Pericardium fibroblast (primary cell): ENCODE measurements around the gene PARD6B. TPM values are rescaled to one million over a fixed set of nuclear protein-coding genes. Genes with fewer than 3 reads are reported as not detected.

Source experiments
- total RNA-seq: library from RNA; depleted of rRNA; stranded (reverse); fragments of >200 nt; gene quantifications from 2 replicates; pipeline ENCODE4 v1.2.3, GENCODE V29; 2015

The PARD6B gene
- 0.43 and 0.82 TPM in 2 replicates for total RNA-seq

GRCh38 chr20:50731055-50731929 is at the start of gene PARD6B:
Gene PARD6B, plus strand, starts transcription at chr20:50731580. Its CDS starts 207 bp downstream, at chr20:50731787.

DNA sequence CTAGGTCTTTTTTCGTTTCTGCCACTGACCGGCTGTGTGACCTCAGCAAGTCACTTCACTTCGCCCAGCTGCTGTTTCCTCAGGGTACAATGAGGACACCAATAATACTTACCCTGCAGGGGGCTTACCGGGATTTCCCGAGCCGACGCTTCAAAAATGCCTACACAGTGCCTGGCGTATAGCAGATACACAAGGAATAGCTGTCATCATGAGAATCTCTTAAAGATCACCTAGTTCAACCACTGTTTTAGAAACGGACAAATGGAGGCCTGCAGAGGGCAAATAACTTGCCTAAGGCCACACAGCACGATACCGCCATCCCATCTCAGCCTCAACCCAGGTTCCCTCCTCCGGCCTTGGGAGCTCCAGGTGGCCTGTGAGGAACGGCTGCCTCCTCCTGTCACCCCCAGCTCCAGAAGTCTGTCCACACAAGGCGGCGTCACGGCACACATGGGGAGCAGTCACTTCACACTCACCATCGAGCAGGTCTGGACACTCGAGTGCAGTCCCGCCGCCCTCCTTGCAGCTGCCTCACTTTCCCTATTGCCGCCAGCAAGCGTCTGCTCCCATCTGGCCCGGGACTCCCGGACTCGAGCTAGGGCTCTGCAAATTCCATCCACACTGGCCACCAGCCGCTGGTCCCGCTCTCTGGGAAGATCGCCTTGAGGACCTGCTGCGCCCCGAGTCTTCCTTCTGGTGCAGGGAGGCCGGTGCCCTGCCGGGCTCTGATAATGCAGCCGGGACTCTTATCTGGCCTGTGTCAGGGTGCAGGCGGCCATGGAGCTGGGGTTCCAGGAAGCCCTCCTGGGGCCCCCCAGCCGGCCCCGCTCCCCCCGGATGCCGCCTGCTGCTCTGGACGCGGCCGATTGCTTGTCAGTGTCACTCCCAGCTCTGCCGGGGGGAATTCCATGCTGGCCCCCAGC is 40.5 kb upstream of the PARD6B start, which contains the start of gene RIPOR3:
RIPOR3 (minus strand) TSS at position 893 of the 923 bp plus-strand sequence; CDS start at position 479, 414 bp downstream.

DNA sequence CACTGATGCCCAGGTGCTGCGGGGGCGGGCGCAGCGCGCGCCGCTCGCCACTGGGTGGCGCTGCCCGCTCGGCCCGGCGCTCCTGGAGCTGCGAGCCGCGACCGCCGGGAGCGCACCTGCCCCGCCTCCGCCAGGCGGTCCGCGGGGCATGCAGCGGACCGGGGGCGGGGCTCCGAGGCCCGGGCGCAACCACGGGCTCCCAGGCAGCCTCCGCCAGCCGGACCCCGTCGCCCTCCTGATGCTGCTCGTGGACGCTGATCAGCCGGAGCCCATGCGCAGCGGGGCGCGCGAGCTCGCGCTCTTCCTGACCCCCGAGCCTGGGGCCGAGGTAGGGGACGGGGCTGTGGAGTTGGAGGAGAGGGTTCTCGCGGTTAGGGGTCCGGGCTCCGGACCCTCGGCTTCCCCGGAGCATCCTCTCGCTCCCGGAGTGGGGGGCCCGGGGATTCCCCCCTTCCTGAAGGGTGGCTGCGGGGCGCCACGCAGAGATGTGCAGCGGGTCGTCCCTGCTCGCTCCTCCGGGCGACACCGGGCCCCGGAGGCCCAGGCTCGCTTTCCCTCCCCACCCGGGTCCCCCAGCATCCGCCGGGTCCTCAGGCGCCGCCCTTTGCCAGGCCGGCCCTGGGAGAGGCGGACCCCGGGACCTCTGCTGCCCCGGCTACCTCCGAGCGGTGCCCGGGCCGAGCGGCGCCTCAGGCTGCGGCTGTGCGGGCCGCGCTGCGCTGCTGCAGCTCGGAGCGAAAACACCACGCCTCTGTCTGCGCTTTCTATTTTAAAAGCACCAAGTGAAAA is 63.7 kb downstream of the PARD6B start, which contains the start of gene BCAS4:
BCAS4 (plus strand) TSS at position 216 of the 789 bp plus-strand sequence; CDS start at position 239, 23 bp downstream.

Other genes with a start within 250 kb of the PARD6B start
- gene PTPN1, start 221.2 kb upstream of the PARD6B start, total RNA-seq = 21.0 and 28.0 TPM in 2 replicates
- 4.0 and 11.0 TPM in 2 replicates for gene RIPOR3, start 40.0 kb upstream of the PARD6B start, total RNA-seq
- 5.6 and 8.2 TPM in 2 replicates for gene BCAS4, start 63.5 kb downstream of the PARD6B start, total RNA-seq
- gene ADNP, start 199.9 kb downstream of the PARD6B start, total RNA-seq = 12.3 and 16.3 TPM in 2 replicates
- 46.0 and 62.8 TPM in 2 replicates for gene DPM1, start 227.0 kb downstream of the PARD6B start, total RNA-seq
- 6.7 and 7.9 TPM in 2 replicates for gene MOCS3, start 227.2 kb downstream of the PARD6B start, total RNA-seq